Astrocyte of the spinal cord (primary cell): ENCODE data around the gene PHLDB1.

Experiments
- DNase-seq: peaks from one replicate; pipeline ENCODE4 v3.0.0; 2011; ENCODE audit warnings: low read depth, low spot score
- H3K4me3 ChIP-seq: 2 replicates; pipeline ENCODE4 v1.5.1; 2011; ENCODE audit warnings: low read depth, mild to moderate bottlenecking, low read length, moderate library complexity
- CTCF ChIP-seq: IDR thresholded peaks from 2 replicates; pipeline ENCODE4 v1.5.1; 2012; ENCODE audit warnings: low read depth, mild to moderate bottlenecking, low read length, inconsistent platforms
- in situ Hi-C: cut with HindIII; loops from 2 replicates; pipeline ENCODE4 v1.10.0; 2017; ENCODE audit warnings: low sequenced_read_pairs

The PHLDB1 gene

GRCh38 chr11:118658429-118659313, 51.3 kb downstream of the PHLDB1 start:
- no peak overlapping the region for H3K4me3 ChIP-seq
- TF ChIP-seq CTCF = peak; percentile 38
- in situ Hi-C loops = no loop called here
- peak; percentile 25 for DNase-seq

GRCh38 chr11:118659314-118659952, 52.0 kb downstream of the PHLDB1 start:
- TF ChIP-seq CTCF = peak; percentile 95
- in situ Hi-C loops = no loop called here
- DNase-seq = peak; percentile 83
- H3K4me3 ChIP-seq = no peak overlapping the region

GRCh38 chr11:118659953-118660680, 52.7 kb downstream of the PHLDB1 start:
- in situ Hi-C loops = no loop called here
- H3K4me3 ChIP-seq = no peak overlapping the region
- no peak for TF ChIP-seq CTCF
- no peak for DNase-seq

- no peak for DNase-seq
- H3K4me3 ChIP-seq = no peak overlapping the region
- no peak for TF ChIP-seq CTCF
- in situ Hi-C loops = no loop called here
Observed at GRCh38 chr11:118660681-118661424, 53.4 kb downstream of the PHLDB1 start.

GRCh38 chr11:118661425-118662301, 54.2 kb downstream of the PHLDB1 start:
- no peak for DNase-seq
- in situ Hi-C loops = no loop called here
- no peak for TF ChIP-seq CTCF
- H3K4me3 ChIP-seq = no peak overlapping the region
